ENCODE data around the gene B3GAT2.
A peak's percentile ranks its signal among the peaks of the same experiment; 100 is the strongest.

B3GAT2 gene

GRCh38 chr6:70956451-70957283, at the start of gene B3GAT2:
Gene B3GAT2, minus strand, starts transcription at chr6:70957060. Its CDS starts 631 bp downstream, at chr6:70956429.
- Histone ChIP-seq H3K27ac (ENCODE audit: low read length) (no peak within 1 kb of the TSS), H3K4me1 (ENCODE audit: control insufficient read depth in 1 of 2, insufficient read depth in 2 of 2, low read length in 2 of 2) (peaks cover 0 to 21% of the 10 kb centered on the region in 2 donors), H3K27me3 (ENCODE audit: low read depth, low read length) (peaks cover 12% of the 10 kb centered on the region), H3K4me3 (ENCODE audit: low read depth in 1 of 2, low read length in 2 of 2) (peak within 1 kb of the TSS; percentile 35 to 93), H3K9me3 (ENCODE audit: control insufficient read depth in 1 of 2, low read length in 2 of 2) (no peaks in the 10 kb centered on the region), H3K36me3 (ENCODE audit: control insufficient read depth in 1 of 2, insufficient read depth in 2 of 2, low read length in 2 of 2) (no peaks in the 10 kb centered on the region)

GRCh38 chr6:70998148-70998547, 41.3 kb upstream of the B3GAT2 start:
- Histone ChIP-seq H3K4me1 (ENCODE audit: control insufficient read depth in 1 of 2, insufficient read depth in 2 of 2, low read length in 2 of 2) (no peaks in the 10 kb centered on the region), H3K4me3 (ENCODE audit: low read depth in 1 of 2, low read length in 2 of 2) (no peak overlapping the region), H3K27me3 (ENCODE audit: low read depth, low read length) (no peaks in the 10 kb centered on the region), H3K27ac (ENCODE audit: low read length) (no peak overlapping the region), H3K9me3 (ENCODE audit: control insufficient read depth in 1 of 2, low read length in 2 of 2) (no peaks in the 10 kb centered on the region), H3K36me3 (ENCODE audit: control insufficient read depth in 1 of 2, insufficient read depth in 2 of 2, low read length in 2 of 2) (no peaks in the 10 kb centered on the region)

GRCh38 chr6:70997379-70997778, 40.5 kb upstream of the B3GAT2 start:
- Histone ChIP-seq H3K9me3 (ENCODE audit: control insufficient read depth in 1 of 2, low read length in 2 of 2) (no peaks in the 10 kb centered on the region), H3K4me1 (ENCODE audit: control insufficient read depth in 1 of 2, insufficient read depth in 2 of 2, low read length in 2 of 2) (no peaks in the 10 kb centered on the region)

GRCh38 chr6:70996106-70996505, 39.2 kb upstream of the B3GAT2 start:
- no peak overlapping the region for H3K27ac ChIP-seq (ENCODE audit: low read length)
- no peaks in the 10 kb centered on the region for H3K36me3 ChIP-seq (ENCODE audit: control insufficient read depth in 1 of 2, insufficient read depth in 2 of 2, low read length in 2 of 2)
- no peaks in the 10 kb centered on the region for H3K4me1 ChIP-seq (ENCODE audit: control insufficient read depth in 1 of 2, insufficient read depth in 2 of 2, low read length in 2 of 2)
- no peaks in the 10 kb centered on the region for H3K27me3 ChIP-seq (ENCODE audit: low read depth, low read length)
- H3K4me3 ChIP-seq (ENCODE audit: low read depth in 1 of 2, low read length in 2 of 2) = no peak overlapping the region
- no peaks in the 10 kb centered on the region for H3K9me3 ChIP-seq (ENCODE audit: control insufficient read depth in 1 of 2, low read length in 2 of 2)

More at GRCh38 chr6:70997379-70997778, 40.5 kb upstream of the B3GAT2 start:
- H3K27ac ChIP-seq (ENCODE audit: low read length) = no peak overlapping the region
- no peaks in the 10 kb centered on the region for H3K27me3 ChIP-seq (ENCODE audit: low read depth, low read length)
- no peaks in the 10 kb centered on the region for H3K36me3 ChIP-seq (ENCODE audit: control insufficient read depth in 1 of 2, insufficient read depth in 2 of 2, low read length in 2 of 2)
- H3K4me3 ChIP-seq (ENCODE audit: low read depth in 1 of 2, low read length in 2 of 2) = no peak overlapping the region

- Histone ChIP-seq H3K36me3 (ENCODE audit: control insufficient read depth in 1 of 2, insufficient read depth in 2 of 2, low read length in 2 of 2) (no peaks in the 10 kb centered on the region), H3K4me1 (ENCODE audit: control insufficient read depth in 1 of 2, insufficient read depth in 2 of 2, low read length in 2 of 2) (no peaks in the 10 kb centered on the region), H3K27ac (ENCODE audit: low read length) (no peak overlapping the region), H3K4me3 (ENCODE audit: low read depth in 1 of 2, low read length in 2 of 2) (no peak overlapping the region), H3K27me3 (ENCODE audit: low read depth, low read length) (no peaks in the 10 kb centered on the region), H3K9me3 (ENCODE audit: control insufficient read depth in 1 of 2, low read length in 2 of 2) (no peaks in the 10 kb centered on the region)
Measured at GRCh38 chr6:70995411-70995810, 38.6 kb upstream of the B3GAT2 start.

GRCh38 chr6:70991253-70991652, 34.4 kb upstream of the B3GAT2 start:
- H3K27ac ChIP-seq (ENCODE audit: low read length) = no peak overlapping the region
- H3K27me3 ChIP-seq (ENCODE audit: low read depth, low read length) = no peaks in the 10 kb centered on the region
- H3K4me3 ChIP-seq (ENCODE audit: low read depth in 1 of 2, low read length in 2 of 2) = no peak overlapping the region
- H3K4me1 ChIP-seq (ENCODE audit: control insufficient read depth in 1 of 2, insufficient read depth in 2 of 2, low read length in 2 of 2) = no peaks in the 10 kb centered on the region
- H3K36me3 ChIP-seq (ENCODE audit: control insufficient read depth in 1 of 2, insufficient read depth in 2 of 2, low read length in 2 of 2) = no peaks in the 10 kb centered on the region
- no peaks in the 10 kb centered on the region for H3K9me3 ChIP-seq (ENCODE audit: control insufficient read depth in 1 of 2, low read length in 2 of 2)

GRCh38 chr6:70985156-70985555, 28.3 kb upstream of the B3GAT2 start:
- H3K4me1 ChIP-seq (ENCODE audit: control insufficient read depth in 1 of 2, insufficient read depth in 2 of 2, low read length in 2 of 2) = no peaks in the 10 kb centered on the region
- H3K27me3 ChIP-seq (ENCODE audit: low read depth, low read length) = no peaks in the 10 kb centered on the region
- H3K27ac ChIP-seq (ENCODE audit: low read length) = no peak overlapping the region

GRCh38 chr6:70982747-70983146, 25.9 kb upstream of the B3GAT2 start:
- Histone ChIP-seq H3K4me1 (ENCODE audit: control insufficient read depth in 1 of 2, insufficient read depth in 2 of 2, low read length in 2 of 2) (no peaks in the 10 kb centered on the region), H3K36me3 (ENCODE audit: control insufficient read depth in 1 of 2, insufficient read depth in 2 of 2, low read length in 2 of 2) (no peaks in the 10 kb centered on the region), H3K4me3 (ENCODE audit: low read depth in 1 of 2, low read length in 2 of 2) (no peak overlapping the region), H3K9me3 (ENCODE audit: control insufficient read depth in 1 of 2, low read length in 2 of 2) (no peaks in the 10 kb centered on the region), H3K27ac (ENCODE audit: low read length) (no peak overlapping the region), H3K27me3 (ENCODE audit: low read depth, low read length) (no peaks in the 10 kb centered on the region)

More at GRCh38 chr6:70985156-70985555, 28.3 kb upstream of the B3GAT2 start:
- no peaks in the 10 kb centered on the region for H3K36me3 ChIP-seq (ENCODE audit: control insufficient read depth in 1 of 2, insufficient read depth in 2 of 2, low read length in 2 of 2)
- H3K9me3 ChIP-seq (ENCODE audit: control insufficient read depth in 1 of 2, low read length in 2 of 2) = no peaks in the 10 kb centered on the region
- H3K4me3 ChIP-seq (ENCODE audit: low read depth in 1 of 2, low read length in 2 of 2) = no peak overlapping the region

GRCh38 chr6:70980727-70981126, 23.9 kb upstream of the B3GAT2 start:
- H3K4me1 ChIP-seq (ENCODE audit: control insufficient read depth in 1 of 2, insufficient read depth in 2 of 2, low read length in 2 of 2) = no peaks in the 10 kb centered on the region

GRCh38 chr6:70973604-70974003, 16.7 kb upstream of the B3GAT2 start:
- Histone ChIP-seq H3K4me3 (ENCODE audit: low read depth in 1 of 2, low read length in 2 of 2) (no peak overlapping the region), H3K27ac (ENCODE audit: low read length) (no peak overlapping the region), H3K27me3 (ENCODE audit: low read depth, low read length) (no peaks in the 10 kb centered on the region), H3K4me1 (ENCODE audit: control insufficient read depth in 1 of 2, insufficient read depth in 2 of 2, low read length in 2 of 2) (no peaks in the 10 kb centered on the region), H3K9me3 (ENCODE audit: control insufficient read depth in 1 of 2, low read length in 2 of 2) (no peaks in the 10 kb centered on the region), H3K36me3 (ENCODE audit: control insufficient read depth in 1 of 2, insufficient read depth in 2 of 2, low read length in 2 of 2) (no peaks in the 10 kb centered on the region)

More at GRCh38 chr6:70980727-70981126, 23.9 kb upstream of the B3GAT2 start:
- no peaks in the 10 kb centered on the region for H3K9me3 ChIP-seq (ENCODE audit: control insufficient read depth in 1 of 2, low read length in 2 of 2)
- H3K4me3 ChIP-seq (ENCODE audit: low read depth in 1 of 2, low read length in 2 of 2) = no peak overlapping the region
- H3K27me3 ChIP-seq (ENCODE audit: low read depth, low read length) = no peaks in the 10 kb centered on the region
- H3K27ac ChIP-seq (ENCODE audit: low read length) = no peak overlapping the region
- no peaks in the 10 kb centered on the region for H3K36me3 ChIP-seq (ENCODE audit: control insufficient read depth in 1 of 2, insufficient read depth in 2 of 2, low read length in 2 of 2)

- H3K27ac ChIP-seq (ENCODE audit: low read length) = no peak overlapping the region
- H3K4me1 ChIP-seq (ENCODE audit: control insufficient read depth in 1 of 2, insufficient read depth in 2 of 2, low read length in 2 of 2) = no peaks in the 10 kb centered on the region
- H3K36me3 ChIP-seq (ENCODE audit: control insufficient read depth in 1 of 2, insufficient read depth in 2 of 2, low read length in 2 of 2) = no peaks in the 10 kb centered on the region
Measured at GRCh38 chr6:70967049-70967448, 10.2 kb upstream of the B3GAT2 start.

GRCh38 chr6:70957284-70957617, 391 bp upstream of the B3GAT2 start:
- peaks cover 12% of the 10 kb centered on the region for H3K27me3 ChIP-seq (ENCODE audit: low read depth, low read length)
- no peaks in the 10 kb centered on the region for H3K36me3 ChIP-seq (ENCODE audit: control insufficient read depth in 1 of 2, insufficient read depth in 2 of 2, low read length in 2 of 2)
- no peaks in the 10 kb centered on the region for H3K9me3 ChIP-seq (ENCODE audit: control insufficient read depth in 1 of 2, low read length in 2 of 2)
- H3K4me1 ChIP-seq (ENCODE audit: control insufficient read depth in 1 of 2, insufficient read depth in 2 of 2, low read length in 2 of 2) = peaks cover 0 to 21% of the 10 kb centered on the region in 2 donors
- H3K27ac ChIP-seq (ENCODE audit: low read length) = no peak overlapping the region
- peak overlapping the region; percentile 35 to 93 for H3K4me3 ChIP-seq (ENCODE audit: low read depth in 1 of 2, low read length in 2 of 2)

More at GRCh38 chr6:70967049-70967448, 10.2 kb upstream of the B3GAT2 start:
- Histone ChIP-seq H3K27me3 (ENCODE audit: low read depth, low read length) (no peaks in the 10 kb centered on the region), H3K4me3 (ENCODE audit: low read depth in 1 of 2, low read length in 2 of 2) (no peak overlapping the region), H3K9me3 (ENCODE audit: control insufficient read depth in 1 of 2, low read length in 2 of 2) (no peaks in the 10 kb centered on the region)

All from muscle layer of duodenum (tissue), 2 donors.